Loucy (cell line): ENCODE measurements around the gene POLR2F.

Experiments used
- H2AFZ ChIP-seq: fragments of 200-600 bp; sonication (generic); 2 replicates; pipeline ENCODE4 v1.6.0; 2016; ENCODE audit warnings: antibody characterized with exemption, mild to moderate bottlenecking, low read length, moderate library complexity
- H3F3A ChIP-seq: fragments of 200-600 bp; 2 replicates; pipeline ENCODE4 v1.6.0; 2016; ENCODE audit warnings: antibody characterized with exemption, low read depth, mild to moderate bottlenecking
- H3K27me3 ChIP-seq: fragments of 200-600 bp; sonication (generic); 2 replicates; pipeline ENCODE4 v1.6.1; 2014; ENCODE audit warnings: low read length, mild to moderate bottlenecking; ENCODE audit not compliant: insufficient read depth, poor library complexity, severe bottlenecking
- H3K36me3 ChIP-seq: fragments of 200-600 bp; sonication (generic); 2 replicates; pipeline ENCODE4 v1.6.1; 2016; ENCODE audit warnings: low read length; ENCODE audit not compliant: insufficient read depth
- H3K4me1 ChIP-seq: fragments of 200-600 bp; sonication (generic); 2 replicates; pipeline ENCODE4 v1.5.1; 2014; ENCODE audit warnings: low read length, mild to moderate bottlenecking; ENCODE audit not compliant: insufficient read depth, poor library complexity, severe bottlenecking
- H3K4me2 ChIP-seq: fragments of 200-600 bp; sonication (generic); 2 replicates; pipeline ENCODE4 v1.6.0; 2014; ENCODE audit warnings: antibody characterized with exemption, low read length, low read depth, mild to moderate bottlenecking; ENCODE audit not compliant: poor library complexity, severe bottlenecking
- H3K4me3 ChIP-seq: fragments of 200-600 bp; sonication (generic); 2 replicates; pipeline ENCODE4 v1.5.1; 2014; ENCODE audit warnings: low read length, mild to moderate bottlenecking, mixed read lengths; ENCODE audit not compliant: poor library complexity, severe bottlenecking
- H3K79me2 ChIP-seq: fragments of 200-600 bp; sonication (generic); 2 replicates; pipeline ENCODE4 v1.6.1; 2014; ENCODE audit warnings: low read length; ENCODE audit not compliant: insufficient read depth
- H3K9ac ChIP-seq: fragments of 200-600 bp; sonication (generic); 2 replicates; pipeline ENCODE4 v1.6.0; 2014; ENCODE audit warnings: mild to moderate bottlenecking, low read depth, low read length, moderate library complexity; ENCODE audit not compliant: poor library complexity, severe bottlenecking
- H3K9me2 ChIP-seq: fragments of 200-600 bp; sonication (generic); replicated peaks from 2 replicates; pipeline ENCODE4 v1.6.1; 2016; ENCODE audit warnings: low read depth, low read length, mixed read lengths
- H3K9me3 ChIP-seq: fragments of 200-600 bp; sonication (generic); 2 replicates; pipeline ENCODE4 v1.6.1; 2014; ENCODE audit warnings: mild to moderate bottlenecking, antibody characterized with exemption, low read length, low read depth; ENCODE audit not compliant: insufficient read depth
- H4K20me1 ChIP-seq: fragments of 200-600 bp; sonication (generic); 2 replicates; pipeline ENCODE4 v1.6.0; 2014; ENCODE audit warnings: antibody characterized with exemption, low read length, mild to moderate bottlenecking; ENCODE audit not compliant: insufficient read depth, poor library complexity, severe bottlenecking
- CTCF ChIP-seq: fragments of 200-600 bp; sonication (generic); conservative IDR thresholded peaks from 2 replicates; pipeline ENCODE4 v1.5.1; 2014; ENCODE audit warnings: mild to moderate bottlenecking, antibody characterized with exemption, low read length
- EZH2phosphoT487 ChIP-seq: fragments of 200-600 bp; IDR thresholded peaks from 2 replicates; pipeline ENCODE4 v1.6.1; 2018; ENCODE audit warnings: antibody characterized with exemption, mild to moderate bottlenecking, moderate library complexity, borderline replicate concordance

Gene POLR2F

GRCh38 chr22:37918580-37919270, 34.8 kb upstream of the POLR2F start:
- Histone ChIP-seq H3K36me3 (peaks cover 13% of the 10 kb centered on the region; the same call in 1 of the 2 replicates), H3K4me3 (no peak overlapping the region), H3K9me3 (no peaks in the 10 kb centered on the region), H3K9ac (no peak overlapping the region), H4K20me1 (no peaks in the 10 kb centered on the region), H3K4me2 (no peak overlapping the region), H3K4me1 (no peaks in the 10 kb centered on the region), H3K9me2 (no peaks in the 10 kb centered on the region), H2AFZ (no peak overlapping the region), H3K27me3 (no peaks in the 10 kb centered on the region), H3K79me2 (no peaks in the 10 kb centered on the region), H3F3A (no peaks in the 10 kb centered on the region)
- TF ChIP-seq CTCF: no peak

GRCh38 chr22:37920126-37920525, 33.4 kb upstream of the POLR2F start:
- Histone ChIP-seq H3K4me3 (no peak overlapping the region), H3K4me2 (no peak overlapping the region), H3K36me3 (peaks cover 13% of the 10 kb centered on the region; the same call in 1 of the 2 replicates), H3K9ac (no peak overlapping the region), H3F3A (no peaks in the 10 kb centered on the region), H2AFZ (no peak overlapping the region), H3K79me2 (no peaks in the 10 kb centered on the region), H3K4me1 (no peaks in the 10 kb centered on the region), H3K27me3 (no peaks in the 10 kb centered on the region), H4K20me1 (no peaks in the 10 kb centered on the region), H3K9me3 (no peaks in the 10 kb centered on the region), H3K9me2 (no peaks in the 10 kb centered on the region)
- TF ChIP-seq CTCF: no peak
- no peak for TF ChIP-seq EZH2phosphoT487

- H3K9ac ChIP-seq: no peak overlapping the region
- H3K9me3 ChIP-seq: no peaks in the 10 kb centered on the region
Observed at GRCh38 chr22:37922191-37922590, 31.3 kb upstream of the POLR2F start.

More at GRCh38 chr22:37922191-37922590, 31.3 kb upstream of the POLR2F start:
- TF ChIP-seq CTCF (no peak; the same call in 1 of the 2 replicates), EZH2phosphoT487 (no peak)
- H3K4me2 ChIP-seq: no peak overlapping the region
- H3K9me2 ChIP-seq: no peaks in the 10 kb centered on the region
- no peak overlapping the region for H2AFZ ChIP-seq
- H3K4me1 ChIP-seq: no peaks in the 10 kb centered on the region
- H3K4me3 ChIP-seq: no peak overlapping the region
- H3F3A ChIP-seq: no peaks in the 10 kb centered on the region
- no peaks in the 10 kb centered on the region for H3K27me3 ChIP-seq
- H3K36me3 ChIP-seq: peaks cover 25% of the 10 kb centered on the region; the same call in 1 of the 2 replicates
- no peaks in the 10 kb centered on the region for H3K79me2 ChIP-seq
- H4K20me1 ChIP-seq: no peaks in the 10 kb centered on the region
